Stomach (tissue), 9 donors: ENCODE results near the gene ZYX. TPM values are rescaled to one million over a fixed set of nuclear protein-coding genes. Genes with fewer than 3 reads are reported as not detected.

ENCODE experiments used
- DNase-seq, 2 donors: peaks; one replicate each; pipeline versions ENCODE4 v3.0.0 to v3.0.0-alpha.2; 2013 to 2019
- H3K27ac ChIP-seq, 5 donors: fragments of 200-600 bp in 4 of 5; sonication (generic) in 4 of 5; one replicate each; pipeline ENCODE4 v1.5.1; 2013 to 2019; ENCODE audit warnings: mild to moderate bottlenecking in 1 of 5, moderate library complexity in 1 of 5
- H3K27me3 ChIP-seq, 3 donors: fragments of 200-600 bp; sonication (generic); one replicate each; pipeline ENCODE4 v1.5.1; 2017 to 2019; ENCODE audit warnings: mixed run types in 1 of 3
- H3K36me3 ChIP-seq, 4 donors: fragments of 200-600 bp; sonication (generic); 1 replicate in 3 of 4; 2 replicates in 1 of 4; pipeline ENCODE4 v1.5.1; 2016 to 2019
- H3K4me1 ChIP-seq, 4 donors: fragments of 200-600 bp; sonication (generic); one replicate each; pipeline ENCODE4 v1.5.1; 2016 to 2019
- H3K4me3 ChIP-seq, 4 donors: fragments of 200-600 bp; sonication (generic) in 3 of 4; one replicate each; pipeline ENCODE4 v1.5.1; 2016 to 2019; ENCODE audit warnings: mild to moderate bottlenecking in 1 of 4
- H3K9me3 ChIP-seq, 4 donors: fragments of 200-600 bp; sonication (generic); one replicate each; pipeline ENCODE4 v1.5.1; 2016 to 2019
- CTCF ChIP-seq, 7 experiments: fragments of 450-650 bp in 4 of 7; fragments of 200-600 bp in 3 of 7; sonication (generic) in 3 of 7; IDR thresholded peaks; one replicate each; pipeline ENCODE4 v1.5.1; 2016 to 2019; ENCODE audit warnings: antibody characterized with exemption in 7 of 7, control low read depth in 2 of 7, mild to moderate bottlenecking in 1 of 7
- EP300 ChIP-seq: sonication (generic); formaldehyde crosslinking; IDR thresholded peaks from one replicate; pipeline ENCODE4 v1.6.1; 2017; ENCODE audit warnings: antibody characterized with exemption
- POLR2A ChIP-seq, 4 donors: fragments of 450-650 bp; IDR thresholded peaks; one replicate each; pipeline ENCODE4 v1.6.1; 2016; ENCODE audit warnings: antibody characterized with exemption in 4 of 4, control low read depth in 2 of 4, mild to moderate bottlenecking in 1 of 4, moderate library complexity in 1 of 4
- POLR2AphosphoS5 ChIP-seq, 3 donors: sonication (generic); formaldehyde crosslinking; IDR thresholded peaks; one replicate each; pipeline ENCODE4 v1.6.1; 2016; ENCODE audit warnings: antibody characterized with exemption in 3 of 3
- WGBS, 5 donors: extraction: QIAGEN DNeasy Blood & Tissue Kit in 3 of 5; methylation state at CpG; one replicate each; pipeline versions ENCODE4 v1.1.5 to v1.1.7; 2013 to 2018; 5-methylcytosine and 5-hydroxymethylcytosine counted together
- intact Hi-C: fragments of 100-400 bp; cut with DNase I; formaldehyde crosslinking; loops from one replicate; pipeline ENCODE4 v1.15.1; 2023; ENCODE audit warnings: low total_unique reads
- polyA plus RNA-seq, 3 donors: library from polyadenylated mRNA; stranded (reverse); fragments of 200-250 nt; gene quantifications; one replicate each; pipeline ENCODE4 v1.2.3, GENCODE V29; 2013
- total RNA-seq, 5 donors: library from RNA; depleted of rRNA; stranded (reverse); fragments of >200 nt; gene quantifications; one replicate each; pipeline versions ENCODE4 v1.1.0 to v1.2.3, GENCODE V29; 2014 to 2016
- donor health status: healthy with polysubstance abuse.
- donor health status: Bipolar disorder and iron deficiency.
- donor health status: healthy.

ZYX gene
- total and polyA plus RNA-seq, 8 donors: 20.6 to 102 (median 73.7) TPM

- H3K9me3 ChIP-seq: no peaks in the 10 kb centered on the region
- H3K4me3 ChIP-seq: no peak overlapping the region
- peaks cover 0 to 10% (median 8%) of the 10 kb centered on the region in 4 donors for H3K4me1 ChIP-seq
- H3K36me3 ChIP-seq: no peaks in the 10 kb centered on the region
- no peak for TF ChIP-seq POLR2AphosphoS5 (IDR thresholded peaks at IDR 0.05)
- DNase-seq: no peak
- intact Hi-C loops: no loop called here
- peaks cover 0 to 47% (median 0%) of the 10 kb centered on the region in 3 donors for H3K27me3 ChIP-seq
- no peak overlapping the region for H3K27ac ChIP-seq
- 87 to 95% (median 93%) methylated on average over 8 of the region's 8 CpGs for WGBS, 5 donors
Measured at GRCh38 chr7:143341842-143342241, 39.3 kb upstream of the ZYX start.

- H3K4me1 ChIP-seq: peaks cover 0 to 10% (median 8%) of the 10 kb centered on the region in 4 donors
- WGBS, 5 donors: 77 to 94% (median 87%) methylated on average over 3 of the region's 3 CpGs
- H3K27me3 ChIP-seq: peaks cover 0 to 44% (median 0%) of the 10 kb centered on the region in 3 donors
- no peak for DNase-seq
- no peak for TF ChIP-seq POLR2AphosphoS5 (IDR thresholded peaks at IDR 0.05)
- TF ChIP-seq CTCF (IDR thresholded peaks at IDR 0.05): no peak
- no peak for TF ChIP-seq POLR2A (IDR thresholded peaks at IDR 0.05)
- no peak for TF ChIP-seq EP300
- H3K36me3 ChIP-seq: no peaks in the 10 kb centered on the region
- no peak overlapping the region for H3K27ac ChIP-seq
- H3K4me3 ChIP-seq: no peak overlapping the region
- intact Hi-C loops: no loop called here
- H3K9me3 ChIP-seq: no peaks in the 10 kb centered on the region
Measured at GRCh38 chr7:143343596-143343995, 37.5 kb upstream of the ZYX start.

DNA sequence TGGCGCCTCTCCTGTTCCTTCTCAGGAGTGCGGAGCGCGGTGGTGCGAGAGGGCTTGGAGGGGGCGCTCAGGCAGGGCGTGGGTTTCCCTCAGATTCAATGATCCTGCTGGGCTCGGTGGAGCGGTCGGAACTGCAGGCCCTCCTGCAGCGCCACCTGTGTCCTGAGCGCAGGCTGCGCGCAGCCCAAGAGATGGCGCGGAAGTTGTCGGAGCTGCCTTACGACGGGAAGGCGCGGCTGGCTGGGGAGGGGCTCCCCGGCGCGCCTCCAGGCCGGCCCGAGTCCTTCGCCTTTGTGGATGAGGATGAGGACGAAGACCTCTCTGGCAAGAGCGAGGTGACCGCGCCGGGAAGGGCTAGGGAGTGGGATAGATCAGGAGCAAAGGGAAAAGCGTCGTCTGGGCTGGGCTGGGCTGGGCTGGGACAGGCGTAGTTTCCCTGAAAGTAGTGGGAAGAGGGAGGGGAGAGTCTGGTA lies 35.7 kb upstream of the ZYX start:
- peak overlapping the region in 3 of 4 donors; percentile 4 to 32 (median 26) for H3K4me3 ChIP-seq
- no peaks in the 10 kb centered on the region for H3K36me3 ChIP-seq
- peak; percentile 68 to 87 for DNase-seq
- peaks cover 0 to 40% (median 0%) of the 10 kb centered on the region in 3 donors for H3K27me3 ChIP-seq
- peak in 1 of 3 donors; percentile 26 for TF ChIP-seq POLR2AphosphoS5 (IDR thresholded peaks at IDR 0.05)
- TF ChIP-seq EP300: no peak
- TF ChIP-seq CTCF (IDR thresholded peaks at IDR 0.05): peak in 5 of 7 experiments; percentile 11 to 62 (median 33)
- no peaks in the 10 kb centered on the region for H3K9me3 ChIP-seq
- intact Hi-C loops: no loop called here
- WGBS, 5 donors: 3 to 12% (median 7%) methylated on average over 26 to 35 of the region's 35 CpGs
- H3K4me1 ChIP-seq: peaks cover 0 to 10% (median 8%) of the 10 kb centered on the region in 4 donors
- H3K27ac ChIP-seq: no peak overlapping the region

- Histone ChIP-seq H3K27me3 (peaks cover 0 to 43% (median 0%) of the 10 kb centered on the region in 3 donors), H3K36me3 (no peaks in the 10 kb centered on the region), H3K4me3 (no peak overlapping the region), H3K9me3 (no peaks in the 10 kb centered on the region), H3K27ac (no peak overlapping the region), H3K4me1 (peaks cover 0 to 10% (median 8%) of the 10 kb centered on the region in 4 donors)
- DNase-seq: no peak
- intact Hi-C loops: no loop called here
- TF ChIP-seq EP300: no peak
- no peak for TF ChIP-seq POLR2A (IDR thresholded peaks at IDR 0.05)
- TF ChIP-seq POLR2AphosphoS5 (IDR thresholded peaks at IDR 0.05): no peak
- no peak for TF ChIP-seq CTCF (IDR thresholded peaks at IDR 0.05)
- WGBS, 5 donors: 76 to 89% (median 81%) methylated on average over 4 of the region's 4 CpGs
Measured at GRCh38 chr7:143346018-143346417, 35.1 kb upstream of the ZYX start.

GRCh38 chr7:143347950-143348349 lies 33.2 kb upstream of the ZYX start:
- H3K4me3 ChIP-seq: no peak overlapping the region
- 63 to 78% (median 65%) methylated on average over 5 of the region's 5 CpGs for WGBS, 5 donors
- intact Hi-C loops: no loop called here

More at GRCh38 chr7:143347950-143348349, 33.2 kb upstream of the ZYX start:
- Histone ChIP-seq H3K4me1 (peaks cover 0 to 10% (median 8%) of the 10 kb centered on the region in 4 donors), H3K9me3 (no peaks in the 10 kb centered on the region), H3K36me3 (no peaks in the 10 kb centered on the region), H3K27ac (no peak overlapping the region), H3K27me3 (peaks cover 0 to 55% (median 0%) of the 10 kb centered on the region in 3 donors)
- no peak for TF ChIP-seq CTCF (IDR thresholded peaks at IDR 0.05)
- no peak for TF ChIP-seq POLR2AphosphoS5 (IDR thresholded peaks at IDR 0.05)
- TF ChIP-seq POLR2A (IDR thresholded peaks at IDR 0.05): no peak
- no peak for TF ChIP-seq EP300
- no peak for DNase-seq
